ENCODE results near the gene ARTN. TPM values are rescaled to one million over a fixed set of nuclear protein-coding genes. Genes with fewer than 3 reads are reported as not detected.
A peak's percentile ranks its signal among the peaks of the same experiment; 100 is the strongest.

The ARTN gene
- total RNA-seq, 1 donor = not detected

GRCh38 chr1:43949678-43950077 is 16.1 kb downstream of the ARTN start:
- Histone ChIP-seq H3K4me2 (ENCODE audit: insufficient read depth, low read length) (no peak overlapping the region), H3K27ac (ENCODE audit: low read depth, low read length) (no peak overlapping the region), H3K9me3 (ENCODE audit: low read depth, low read length) (no peaks in the 10 kb centered on the region), H4K20me1 (ENCODE audit: insufficient read depth, low read length) (peaks cover 51% of the 10 kb centered on the region), H3K4me3 (ENCODE audit: insufficient read depth, low read length) (no peak overlapping the region), H2AFZ (ENCODE audit: low read length) (no peak overlapping the region), H3K4me1 (ENCODE audit: insufficient read depth, low read length) (peaks cover 23% of the 10 kb centered on the region), H3K36me3 (ENCODE audit: insufficient read depth, low read length) (peaks cover 11% of the 10 kb centered on the region), H3K27me3 (ENCODE audit: insufficient read depth, low read length) (no peaks in the 10 kb centered on the region), H3K79me2 (ENCODE audit: insufficient read depth, low read length) (peaks cover 65% of the 10 kb centered on the region)
- DNase-seq (ENCODE audit: insufficient read length, low spot score, missing footprints) = no peak
- no peak for TF ChIP-seq CTCF (IDR thresholded peaks at IDR 0.05; ENCODE audit: extremely low read depth, low read depth, low read length)

GRCh38 chr1:43951021-43951985 is 17.7 kb downstream of the ARTN start:
- Histone ChIP-seq H3K79me2 (ENCODE audit: insufficient read depth, low read length) (peaks cover 73% of the 10 kb centered on the region), H3K9me3 (ENCODE audit: low read depth, low read length) (no peaks in the 10 kb centered on the region), H3K4me2 (ENCODE audit: insufficient read depth, low read length) (no peak overlapping the region), H4K20me1 (ENCODE audit: insufficient read depth, low read length) (peaks cover 58% of the 10 kb centered on the region), H2AFZ (ENCODE audit: low read length) (no peak overlapping the region), H3K27me3 (ENCODE audit: insufficient read depth, low read length) (no peaks in the 10 kb centered on the region), H3K4me3 (ENCODE audit: insufficient read depth, low read length) (no peak overlapping the region), H3K36me3 (ENCODE audit: insufficient read depth, low read length) (peaks cover 15% of the 10 kb centered on the region), H3K27ac (ENCODE audit: low read depth, low read length) (no peak overlapping the region), H3K4me1 (ENCODE audit: insufficient read depth, low read length) (peaks cover 15% of the 10 kb centered on the region)
- peak; percentile 82 for DNase-seq (ENCODE audit: insufficient read length, low spot score, missing footprints)
- TF ChIP-seq CTCF (IDR thresholded peaks at IDR 0.05; ENCODE audit: extremely low read depth, low read depth, low read length) = no peak

- Histone ChIP-seq H3K4me2 (ENCODE audit: insufficient read depth, low read length) (no peak overlapping the region), H2AFZ (ENCODE audit: low read length) (no peak overlapping the region), H3K27me3 (ENCODE audit: insufficient read depth, low read length) (no peaks in the 10 kb centered on the region), H3K4me3 (ENCODE audit: insufficient read depth, low read length) (no peak overlapping the region), H4K20me1 (ENCODE audit: insufficient read depth, low read length) (peaks cover 60% of the 10 kb centered on the region), H3K36me3 (ENCODE audit: insufficient read depth, low read length) (peaks cover 26% of the 10 kb centered on the region), H3K79me2 (ENCODE audit: insufficient read depth, low read length) (peaks cover 62% of the 10 kb centered on the region), H3K4me1 (ENCODE audit: insufficient read depth, low read length) (peaks cover 6% of the 10 kb centered on the region), H3K27ac (ENCODE audit: low read depth, low read length) (no peak overlapping the region), H3K9me3 (ENCODE audit: low read depth, low read length) (no peaks in the 10 kb centered on the region)
- no peak for DNase-seq (ENCODE audit: insufficient read length, low spot score, missing footprints)
- TF ChIP-seq CTCF (IDR thresholded peaks at IDR 0.05; ENCODE audit: extremely low read depth, low read depth, low read length) = no peak
Measured at GRCh38 chr1:43952731-43953346, 19.2 kb downstream of the ARTN start.

- peaks cover 31% of the 10 kb centered on the region for H3K36me3 ChIP-seq (ENCODE audit: insufficient read depth, low read length)
- peaks cover 55% of the 10 kb centered on the region for H4K20me1 ChIP-seq (ENCODE audit: insufficient read depth, low read length)
- no peaks in the 10 kb centered on the region for H3K9me3 ChIP-seq (ENCODE audit: low read depth, low read length)
- no peak overlapping the region for H3K4me3 ChIP-seq (ENCODE audit: insufficient read depth, low read length)
- no peak for DNase-seq (ENCODE audit: insufficient read length, low spot score, missing footprints)
- H3K4me2 ChIP-seq (ENCODE audit: insufficient read depth, low read length) = no peak overlapping the region
- no peak overlapping the region for H2AFZ ChIP-seq (ENCODE audit: low read length)
- no peak overlapping the region for H3K27ac ChIP-seq (ENCODE audit: low read depth, low read length)
- H3K27me3 ChIP-seq (ENCODE audit: insufficient read depth, low read length) = no peaks in the 10 kb centered on the region
- H3K4me1 ChIP-seq (ENCODE audit: insufficient read depth, low read length) = peaks cover 1% of the 10 kb centered on the region
- TF ChIP-seq CTCF (IDR thresholded peaks at IDR 0.05; ENCODE audit: extremely low read depth, low read depth, low read length) = no peak
- peaks cover 57% of the 10 kb centered on the region for H3K79me2 ChIP-seq (ENCODE audit: insufficient read depth, low read length)
Measured at GRCh38 chr1:43953361-43953760, 19.8 kb downstream of the ARTN start.
